Activated CD4-positive, alpha-beta T cell treated with anti-CD3 and anti-CD28 coated beads for 1 hour (primary cell): ENCODE measurements around the gene RHOJ.
"Not testable (repeated sequence)": the region's sequence is repeated elsewhere in the genome, so short reads cannot be mapped to it uniquely, and the experiment has no call there.

Experiments
- DNase-seq: peaks from one replicate; pipeline ENCODE4 v3.0.0-alpha.2; 2020

The RHOJ gene

DNA sequence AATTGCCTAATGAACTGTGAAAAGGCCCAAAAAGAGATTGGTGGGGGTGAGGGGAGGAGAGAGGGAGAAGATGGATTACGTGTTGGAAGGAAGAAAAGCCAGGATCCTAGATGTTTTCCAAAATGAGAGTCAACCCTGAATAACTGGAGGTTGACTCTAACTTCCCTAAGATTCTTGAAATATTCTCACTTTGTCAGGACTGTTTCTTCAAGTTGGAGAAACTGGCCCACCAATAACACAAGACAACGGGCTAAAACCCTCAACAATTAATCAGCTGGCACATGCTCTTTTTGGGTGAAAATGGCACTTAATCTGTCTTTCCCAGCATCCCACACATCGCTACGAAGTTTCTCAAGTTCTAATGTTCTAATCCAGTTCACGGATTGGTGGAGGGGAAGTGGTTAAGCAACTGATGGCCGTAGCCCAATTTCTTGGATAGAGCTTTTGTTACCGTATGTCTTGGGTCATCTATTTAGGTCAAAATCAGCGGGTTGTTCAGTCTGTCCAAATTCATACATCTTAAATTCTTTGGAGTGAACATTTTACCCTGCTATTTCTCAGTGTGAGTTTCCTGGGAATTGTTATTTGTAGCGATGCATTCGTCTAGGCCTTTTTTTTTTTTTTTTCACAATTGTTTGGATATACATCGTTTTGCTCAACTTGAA, 65.5 kb downstream of the RHOJ start:
- no peak for DNase-seq

DNA sequence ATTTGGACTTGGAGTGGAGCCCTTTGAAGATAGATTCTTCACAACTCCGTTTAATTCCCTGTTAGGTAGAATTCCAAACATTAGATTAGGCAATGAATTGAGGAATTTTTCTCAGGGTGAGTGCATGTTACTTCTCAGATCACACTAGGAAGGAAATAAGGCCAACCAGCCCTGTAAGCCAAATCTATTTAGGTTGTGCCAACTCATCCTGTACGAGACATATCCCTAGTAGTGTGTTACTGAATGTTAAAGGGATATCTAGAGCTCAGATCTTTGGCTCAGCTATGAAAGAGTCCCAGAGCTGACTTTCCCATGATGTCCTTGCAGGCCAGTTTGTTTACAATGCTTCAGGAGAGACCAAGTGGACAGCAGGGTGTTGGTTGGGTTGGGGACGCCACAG, 68.9 kb downstream of the RHOJ start:
- DNase-seq = no peak

DNA sequence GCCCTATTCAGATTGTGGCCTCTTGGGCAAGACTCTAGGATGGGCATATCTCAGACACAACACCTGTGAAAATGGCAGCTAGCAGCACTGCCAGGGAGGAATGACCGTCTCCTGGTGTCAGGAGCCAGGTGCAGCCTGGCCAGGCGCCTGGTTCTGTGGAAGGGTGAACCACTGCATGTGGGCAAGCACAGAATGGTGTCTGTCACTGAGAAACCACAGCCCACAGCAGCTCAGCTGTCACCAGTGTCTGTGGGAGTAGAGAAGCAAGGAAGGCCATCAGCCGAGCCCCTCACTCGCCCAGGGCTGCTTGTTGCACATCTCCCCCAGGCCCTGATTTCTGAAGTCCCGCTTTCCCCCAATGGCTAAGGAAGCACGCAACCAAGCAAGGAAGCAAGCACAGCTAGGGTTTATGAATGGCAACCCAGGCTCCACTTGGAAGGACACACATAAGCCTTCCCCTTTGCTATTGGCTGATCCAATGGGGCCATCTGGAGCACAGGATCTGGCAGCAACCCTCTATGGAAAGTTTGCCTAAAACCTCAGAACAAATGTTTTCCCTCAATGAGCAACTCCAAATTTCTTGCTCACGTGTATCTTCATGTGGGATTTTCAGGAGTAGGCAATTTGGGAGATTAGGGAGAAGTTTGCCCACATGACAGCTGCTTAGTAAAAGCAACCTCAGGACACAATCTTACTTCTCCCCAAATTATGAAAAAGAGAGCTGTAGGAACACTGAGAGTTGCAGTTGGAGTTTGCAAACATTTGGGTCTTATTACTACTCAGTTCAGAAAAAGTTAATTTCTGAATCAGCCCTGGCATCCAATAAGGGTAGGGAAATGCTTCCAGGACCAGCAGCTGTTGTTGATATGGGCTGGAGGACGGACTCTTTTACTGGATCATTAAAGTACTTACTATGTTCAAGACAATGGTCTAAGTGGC, 69.7 kb downstream of the RHOJ start:
- no peak for DNase-seq

DNA sequence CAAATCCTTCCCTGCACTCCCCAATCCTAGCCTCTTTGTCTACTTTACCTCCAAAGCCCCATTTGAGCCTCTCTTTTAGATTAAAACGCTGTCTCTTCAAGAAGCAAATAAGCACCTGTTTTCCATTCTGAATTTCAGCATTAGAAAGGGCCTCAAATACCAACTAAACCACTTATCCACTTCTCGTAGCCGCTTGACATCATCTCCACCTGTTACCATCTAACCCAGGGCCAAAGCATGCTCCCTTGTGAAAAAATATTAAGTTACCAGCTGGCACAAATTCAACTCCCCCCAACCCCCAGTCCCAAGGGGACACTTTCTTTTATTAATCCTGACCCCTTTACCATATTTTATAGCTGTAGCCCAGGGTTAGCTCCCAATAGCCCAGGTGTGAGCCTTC, 71.4 kb downstream of the RHOJ start:
- no peak for DNase-seq

DNA sequence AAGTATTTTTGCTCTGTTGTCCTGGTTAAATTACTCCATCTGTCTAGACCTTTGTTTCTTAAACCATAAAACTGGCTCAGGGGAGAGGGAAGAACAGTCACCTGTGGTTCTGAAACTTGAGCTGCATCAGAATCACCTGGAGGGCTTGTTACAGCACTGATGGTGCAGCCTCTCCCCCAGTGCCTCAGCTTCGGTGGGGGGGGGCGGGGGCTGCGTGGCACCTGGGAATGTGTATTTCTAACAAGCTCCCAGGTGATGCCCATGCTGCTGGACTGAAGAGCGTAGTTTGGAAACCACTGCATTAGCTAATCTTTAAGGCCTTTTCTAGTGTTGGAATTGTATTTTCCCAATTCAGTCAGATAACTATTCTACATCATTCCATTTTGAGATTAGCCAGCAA, 71.8 kb downstream of the RHOJ start:
- no peak for DNase-seq

DNA sequence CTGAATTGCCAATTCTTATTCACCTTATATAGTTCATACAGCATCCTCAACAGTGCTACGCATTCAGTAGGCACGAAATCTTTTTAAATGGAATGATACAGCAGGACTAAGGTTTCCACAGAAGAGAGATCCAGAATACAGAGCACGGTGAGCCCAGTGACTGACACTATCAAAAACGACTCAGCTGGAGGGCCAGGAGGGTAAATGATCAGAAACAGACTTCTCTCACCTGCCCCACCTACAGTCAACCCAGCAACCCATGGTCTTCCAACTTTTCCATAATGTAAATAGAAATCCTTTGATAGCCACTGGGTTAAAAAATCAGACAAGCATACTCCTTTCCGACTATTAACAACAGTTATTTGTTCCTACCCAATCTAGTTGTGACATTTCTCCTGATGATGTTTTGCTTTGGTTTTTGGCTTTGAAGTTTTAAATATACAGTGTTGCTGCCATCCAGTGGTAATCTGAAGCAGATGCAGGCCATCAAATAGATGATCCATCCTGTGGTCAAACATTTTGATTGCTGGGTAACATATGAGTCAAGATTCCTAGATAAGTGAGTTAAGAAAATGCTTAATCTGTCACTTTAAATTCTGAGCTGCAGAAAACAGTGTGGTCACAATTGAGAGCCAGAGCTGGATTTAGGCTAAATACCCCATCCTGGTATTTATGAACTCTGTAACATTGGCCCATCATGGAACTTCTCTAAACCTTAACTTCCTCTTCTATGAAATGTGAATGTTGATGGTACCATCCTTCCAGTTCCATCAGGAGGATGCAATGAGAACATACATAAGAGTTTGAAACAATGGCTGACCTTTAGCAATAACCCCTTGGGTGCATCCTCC, 72.5 kb downstream of the RHOJ start:
- DNase-seq = no peak

DNA sequence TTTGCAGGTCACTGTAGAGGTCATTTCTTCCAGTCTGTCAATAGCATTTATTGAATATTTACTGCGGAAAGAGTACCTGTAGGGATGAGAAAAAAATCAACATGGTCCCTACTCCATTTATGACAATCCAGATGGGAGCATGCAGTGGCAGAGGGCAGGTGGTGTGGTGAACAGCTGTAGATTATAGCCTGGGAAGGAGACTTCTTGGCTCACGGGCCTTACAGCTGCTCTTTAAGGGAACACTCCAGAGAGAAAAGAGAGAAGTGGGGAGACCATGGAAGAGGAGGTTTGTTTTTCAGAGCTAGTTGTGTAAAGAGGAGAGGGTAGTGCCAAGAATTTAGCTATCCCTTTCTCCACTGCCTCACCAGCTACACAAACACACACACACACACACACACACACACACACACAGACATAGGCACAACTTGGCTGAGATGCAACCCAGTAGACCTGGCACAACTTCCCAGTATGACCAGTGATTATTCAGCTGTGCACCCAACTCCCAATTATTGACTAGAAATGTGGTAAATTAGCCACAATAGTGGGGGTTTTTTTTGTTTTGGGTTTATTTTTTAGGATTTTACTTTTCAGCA, 73.4 kb downstream of the RHOJ start:
- DNase-seq = no peak

DNA sequence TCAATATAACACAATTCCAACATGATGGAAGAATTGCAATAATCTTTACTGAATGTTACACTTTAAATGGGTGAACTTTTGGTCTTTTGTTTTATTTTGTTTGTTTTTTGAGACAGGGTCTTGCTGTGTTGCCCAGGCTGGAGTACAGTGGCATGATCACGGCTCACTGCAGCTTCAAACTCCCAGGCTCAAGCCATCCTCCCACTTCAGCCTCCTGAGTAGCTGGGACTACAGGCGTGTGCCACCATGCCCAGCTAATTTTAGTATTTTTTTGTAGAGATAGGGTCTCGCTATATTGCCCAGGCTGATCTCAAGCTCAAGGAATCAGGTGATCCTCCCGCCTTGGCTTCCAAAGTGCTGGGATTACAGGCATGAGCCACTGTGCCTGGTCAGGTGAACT, 75.7 kb downstream of the RHOJ start:
- not testable (repeated sequence) for DNase-seq

DNA sequence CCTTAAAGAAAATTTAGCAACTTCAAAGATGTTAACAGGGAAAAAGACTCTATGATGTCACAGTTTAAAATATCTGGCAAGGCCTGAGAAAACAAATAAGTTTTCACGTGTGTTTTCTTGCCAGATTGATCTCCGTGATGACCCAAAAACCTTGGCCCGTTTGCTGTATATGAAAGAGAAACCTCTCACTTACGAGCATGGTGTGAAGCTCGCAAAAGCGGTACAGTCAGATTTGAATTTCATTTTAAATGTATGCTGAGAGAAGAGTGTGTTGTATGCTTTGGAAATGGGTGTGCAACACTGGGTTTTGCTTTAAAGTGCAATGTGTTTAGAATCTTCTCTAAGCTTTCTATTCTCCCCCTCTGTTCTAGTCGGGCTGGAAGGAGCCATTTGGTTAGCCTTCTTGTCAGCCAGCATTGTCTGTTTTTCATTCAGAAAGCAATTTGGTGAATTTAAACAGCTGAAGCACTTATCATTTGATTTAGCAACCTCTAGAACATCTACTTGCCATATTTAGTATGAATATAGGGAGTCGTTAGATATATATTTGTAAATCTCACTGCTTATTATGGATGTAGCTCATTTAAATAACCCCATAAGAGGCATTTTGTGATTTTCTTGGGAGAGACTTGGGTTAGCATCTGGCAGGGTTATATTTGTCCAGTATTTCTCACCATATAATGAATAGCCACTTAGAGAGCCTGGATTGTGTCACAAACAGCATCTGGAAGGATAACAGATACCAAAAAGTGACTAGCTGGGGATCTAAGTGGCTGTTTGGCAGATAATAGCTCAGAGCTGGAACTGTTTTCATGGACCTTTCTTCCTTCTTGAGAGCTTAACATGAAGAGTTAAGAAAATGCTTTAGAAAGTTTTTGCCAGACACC, 79.0 kb downstream of the RHOJ start:
- DNase-seq = no peak

DNA sequence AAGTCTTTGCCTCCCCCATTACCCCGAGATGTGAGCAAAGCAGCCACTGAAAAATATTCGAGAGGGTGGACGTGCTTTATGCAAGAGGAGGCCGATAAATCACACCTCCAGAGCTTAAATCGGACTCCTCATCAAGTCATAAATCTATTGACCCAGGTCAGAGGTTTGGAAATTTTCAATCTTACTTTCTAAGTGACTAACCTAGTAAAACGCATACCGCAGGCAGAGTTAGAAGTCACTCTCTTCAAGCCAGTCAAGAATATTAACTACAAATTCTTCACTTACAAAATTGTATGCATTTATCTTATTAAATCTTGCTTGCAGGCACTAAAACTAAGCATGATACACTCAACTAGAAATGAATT, 79.6 kb downstream of the RHOJ start:
- DNase-seq = no peak

DNA sequence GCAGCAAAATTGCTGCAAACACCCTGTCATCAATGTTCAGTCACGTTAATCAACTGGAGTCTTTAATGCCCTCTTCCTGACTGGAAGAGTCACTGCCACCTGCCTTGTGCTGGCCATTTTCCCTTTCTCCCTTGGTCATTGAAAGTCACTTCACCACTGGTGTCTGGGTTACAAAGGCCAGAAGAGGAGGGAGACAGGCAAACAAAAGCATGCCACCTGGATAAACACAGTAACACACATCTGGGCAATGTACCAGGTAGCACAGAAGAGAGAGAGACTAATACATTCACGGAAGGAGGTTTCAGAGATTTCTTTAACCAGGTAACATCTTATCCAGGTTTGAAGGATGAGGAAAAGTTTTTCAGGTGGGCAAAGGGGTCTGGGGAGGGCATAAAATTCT, 81.8 kb downstream of the RHOJ start:
- no peak for DNase-seq

DNA sequence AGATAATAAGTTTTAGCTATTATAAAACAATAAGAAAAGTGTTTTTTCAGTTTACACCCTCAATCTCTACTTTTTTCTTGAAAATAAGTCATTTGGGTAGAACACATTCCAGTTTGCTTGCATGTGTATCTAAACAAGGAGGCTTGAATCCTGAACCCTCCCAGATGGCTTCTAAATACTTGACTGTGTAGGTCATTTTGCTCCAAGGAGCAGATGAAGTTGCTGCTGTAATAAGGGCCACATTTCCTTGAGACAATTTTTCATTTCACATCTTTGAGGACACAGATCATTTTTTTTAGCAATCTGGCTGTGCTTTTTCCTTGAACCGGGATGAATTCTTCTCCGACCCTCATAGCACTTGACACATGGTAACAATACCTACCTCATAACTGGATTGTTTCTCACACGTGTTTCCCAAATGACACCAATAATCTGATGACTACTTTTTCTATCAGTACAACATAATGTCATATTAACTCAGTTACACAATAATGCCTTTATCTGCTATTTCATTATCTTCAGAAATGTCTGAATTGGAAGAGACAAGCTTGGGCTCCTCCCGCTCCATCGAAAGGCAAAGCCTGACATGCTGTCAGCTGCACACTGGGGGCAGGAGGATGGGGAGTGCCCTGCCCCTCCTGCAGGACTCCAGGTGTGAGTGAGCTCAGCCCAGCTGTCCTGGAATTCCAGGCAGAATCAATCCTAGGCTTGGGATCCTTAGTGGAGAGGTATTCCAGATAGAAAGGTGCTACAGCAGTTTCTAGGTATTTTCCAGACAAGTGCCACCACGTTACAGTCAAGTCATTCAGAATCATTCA, 83.6 kb downstream of the RHOJ start:
- no peak for DNase-seq

DNA sequence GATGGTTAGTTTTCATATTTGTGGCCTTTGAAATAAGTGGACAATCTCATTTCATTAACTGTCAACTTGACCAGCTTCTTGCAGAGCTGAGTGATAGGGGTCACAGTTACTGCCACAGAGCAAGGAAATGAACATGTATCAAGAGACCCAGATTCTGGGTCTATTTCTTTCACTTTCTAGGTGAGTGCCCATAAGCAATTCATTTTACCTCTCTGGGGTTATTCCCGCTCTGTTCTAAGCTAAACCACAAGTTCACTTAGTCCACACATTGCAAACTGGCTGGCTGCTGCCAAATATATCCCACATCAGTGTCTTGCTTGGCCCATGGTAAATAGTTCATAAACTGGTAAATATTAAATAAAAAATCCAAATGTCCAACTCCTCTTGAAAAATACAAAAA, 84.6 kb downstream of the RHOJ start:
- no peak for DNase-seq

DNA sequence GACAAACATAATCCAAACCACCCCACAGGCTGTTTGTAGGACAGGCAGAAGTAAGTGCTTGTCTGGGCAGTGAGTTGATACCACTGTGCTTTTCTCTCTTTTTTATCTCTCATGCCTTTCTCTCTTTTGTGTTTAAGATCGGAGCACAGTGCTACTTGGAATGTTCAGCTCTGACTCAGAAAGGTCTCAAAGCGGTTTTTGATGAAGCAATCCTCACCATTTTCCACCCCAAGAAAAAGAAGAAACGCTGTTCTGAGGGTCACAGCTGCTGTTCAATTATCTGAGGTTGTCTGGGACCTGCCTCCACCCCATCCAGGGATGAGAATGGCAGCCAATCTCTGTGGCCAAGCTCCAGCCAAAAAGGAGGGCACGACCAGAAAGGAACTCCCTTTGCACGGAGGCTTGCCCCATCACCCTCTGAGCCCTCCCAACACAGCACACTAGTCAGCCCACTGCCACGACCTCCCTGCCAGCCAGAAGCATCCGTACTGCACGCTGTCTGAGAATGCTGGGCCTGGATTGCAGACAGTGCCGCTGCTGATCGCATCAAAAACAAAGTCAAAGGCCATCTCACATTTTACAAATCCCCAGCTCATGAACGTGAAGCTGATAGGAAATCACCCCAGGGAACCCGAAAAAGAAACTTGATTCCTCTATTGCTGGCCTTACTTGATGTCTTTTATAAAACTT, 86.6 kb downstream of the RHOJ start:
- no peak for DNase-seq

DNA sequence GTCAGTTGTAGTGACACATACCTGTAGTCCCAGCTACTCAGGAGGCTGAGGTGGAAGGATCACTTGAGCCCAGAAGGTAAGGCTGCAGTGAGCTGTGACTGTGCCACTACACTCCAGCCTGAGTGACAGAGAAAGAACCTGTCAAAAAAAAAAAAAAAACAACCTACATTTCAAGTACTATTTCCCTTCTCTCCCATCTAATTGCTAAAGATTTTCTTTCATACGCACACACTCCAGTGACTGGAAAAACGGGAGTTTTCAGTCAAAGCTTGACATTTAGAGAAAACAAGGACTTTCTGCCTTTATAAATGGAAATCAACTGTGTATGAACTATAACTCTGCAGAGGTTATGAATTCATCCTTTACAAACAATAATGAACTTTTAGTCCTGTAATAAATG, 88.6 kb downstream of the RHOJ start:
- no peak for DNase-seq

DNA sequence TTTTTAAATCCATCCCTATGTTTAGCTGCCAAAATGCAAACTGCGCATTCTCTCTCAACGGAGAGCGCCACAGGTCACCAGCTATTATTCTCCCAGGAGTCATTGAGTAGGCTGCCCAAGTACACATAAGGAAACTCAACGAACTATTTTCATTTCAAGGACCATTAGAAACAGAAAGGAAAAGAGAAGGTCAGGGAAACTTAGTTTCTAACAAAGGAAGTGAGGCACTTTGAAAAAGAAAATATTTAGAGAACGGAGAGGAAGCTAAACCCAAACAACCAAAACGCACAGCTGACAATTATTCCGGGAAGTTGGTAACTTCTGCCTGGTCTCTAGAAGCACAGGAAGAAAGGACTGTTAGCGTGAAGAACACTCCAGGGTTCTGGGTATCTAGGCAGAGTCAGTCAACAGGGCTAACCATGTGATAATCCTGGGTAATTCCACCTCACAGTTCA, 91.0 kb downstream of the RHOJ start:
- no peak for DNase-seq

DNA sequence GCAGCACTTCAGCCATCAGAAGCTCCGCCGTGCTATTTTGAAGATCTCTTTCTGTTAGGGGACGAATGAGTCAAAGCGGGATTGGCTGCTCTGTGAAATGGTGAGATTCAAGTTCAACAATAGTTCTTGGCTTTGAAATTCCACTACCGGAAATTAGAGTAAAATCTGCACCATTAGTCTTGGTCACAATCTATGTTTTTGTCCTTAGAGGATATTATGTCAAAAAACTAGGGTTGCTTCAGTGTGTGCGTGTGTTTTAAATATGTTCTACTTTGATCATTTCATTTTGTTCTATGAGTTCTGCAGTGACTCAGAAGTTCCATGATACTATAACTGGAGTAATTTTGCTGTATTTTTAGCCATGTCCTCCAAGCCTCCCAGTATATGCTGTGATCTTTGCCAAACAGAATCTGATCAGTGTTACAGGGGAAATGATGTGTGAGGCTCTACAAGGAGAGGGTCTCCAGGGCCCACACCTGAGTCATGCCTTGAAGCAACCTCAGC, 91.9 kb downstream of the RHOJ start:
- DNase-seq = no peak

DNA sequence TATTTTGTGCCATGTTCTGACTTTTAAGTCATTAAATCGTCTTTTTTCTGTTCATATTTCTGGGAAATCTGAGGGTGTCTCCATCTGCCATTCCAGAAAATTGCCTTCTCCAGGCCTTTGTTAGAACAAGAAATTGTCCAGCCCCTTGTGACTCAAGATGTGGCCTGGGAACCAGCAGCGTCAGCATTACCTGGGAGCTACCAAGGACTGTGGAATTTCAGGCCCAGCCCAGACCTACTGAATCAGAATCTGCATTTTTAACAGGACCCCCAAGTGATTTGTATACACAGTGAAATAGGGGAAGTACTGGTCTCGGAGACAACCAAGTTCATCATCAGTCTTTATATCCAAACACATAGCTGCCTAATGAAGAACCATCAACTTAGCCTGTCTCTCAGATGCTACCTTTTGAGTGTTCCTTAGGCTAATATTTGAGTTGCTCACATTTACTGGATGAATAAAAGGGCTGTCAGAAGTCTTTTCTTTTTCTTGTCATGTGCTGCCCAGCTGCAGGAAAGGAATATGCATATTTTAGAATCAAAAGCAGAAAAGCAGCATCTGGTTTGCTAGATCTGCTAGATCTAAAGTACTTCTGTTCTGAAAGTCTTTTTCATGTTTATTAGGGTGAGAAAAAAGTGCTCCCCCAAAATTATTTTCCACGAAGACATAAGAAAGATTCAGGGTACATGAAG, 93.3 kb downstream of the RHOJ start:
- DNase-seq = no peak

DNA sequence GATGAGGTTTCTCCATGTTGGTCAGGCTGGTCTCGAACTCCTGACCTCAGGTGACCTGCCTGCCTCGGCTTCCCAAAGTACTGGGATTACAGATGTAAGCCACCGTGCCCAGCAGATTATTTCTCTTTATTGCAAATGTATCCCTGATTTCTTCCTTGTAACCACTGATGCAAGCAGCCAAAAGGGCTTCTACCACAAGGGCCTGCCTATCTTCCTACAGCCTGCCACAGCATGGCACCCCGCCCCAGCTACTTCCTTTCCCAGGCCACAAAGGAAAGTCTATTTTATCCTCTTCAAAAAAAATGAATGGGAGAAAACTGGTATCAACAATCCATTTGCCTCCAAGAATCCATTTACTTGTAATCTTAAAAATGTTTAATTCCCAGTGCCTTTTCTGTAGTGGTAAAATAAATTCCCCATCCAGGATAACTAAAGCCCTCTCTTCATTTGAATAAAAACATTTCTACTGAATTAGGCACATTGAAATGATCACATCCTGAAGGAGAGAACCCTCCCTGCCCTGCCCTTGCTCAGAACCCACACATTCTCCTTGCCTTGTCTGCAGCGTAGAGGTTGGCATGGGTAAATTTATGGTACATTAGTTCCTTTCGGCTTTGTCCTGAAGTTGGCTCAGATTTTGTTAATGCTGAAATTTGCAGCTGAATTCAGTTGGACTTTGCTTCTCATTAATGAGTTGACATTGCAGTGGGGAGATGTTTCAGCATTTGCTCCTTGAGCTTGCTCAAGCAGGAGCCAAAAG, 95.3 kb downstream of the RHOJ start:
- no peak for DNase-seq
